GM23338 (cell line): ENCODE measurements around the gene CALY. TPM values are rescaled to one million over a fixed set of nuclear protein-coding genes. Genes with fewer than 3 reads are reported as not detected.

ENCODE experiments used
- ATAC-seq: fragments of 200-7000 bp; cut with Tn5 transposase; 3 replicates; pipeline ENCODE4 v1.9.1; 2020
- DNase-seq: peaks from one replicate; pipeline ENCODE4 v3.0.0-alpha.2; 2015; ENCODE audit warnings: low spot score
- H2AFZ ChIP-seq: fragments of 200-600 bp; sonication (generic); 2 replicates; pipeline ENCODE4 v1.8.0; 2016; ENCODE audit warnings: antibody characterized with exemption, mild to moderate bottlenecking, moderate library complexity
- H3F3A ChIP-seq: fragments of 200-600 bp; sonication (generic); replicated peaks from 2 replicates; pipeline ENCODE4 v1.8.0; 2017; ENCODE audit warnings: antibody characterized with exemption, mixed run types, low read depth
- H3K27ac ChIP-seq: fragments of 200-600 bp; sonication (generic); 2 replicates; pipeline ENCODE4 v1.6.1; 2016; ENCODE audit warnings: low read depth
- H3K27me3 ChIP-seq: fragments of 200-600 bp; sonication (generic); 2 replicates; pipeline ENCODE4 v1.8.0; 2016; ENCODE audit warnings: mild to moderate bottlenecking, mixed run types, moderate library complexity; ENCODE audit not compliant: insufficient read depth
- H3K36me3 ChIP-seq: fragments of 200-600 bp; sonication (generic); 2 replicates; pipeline ENCODE4 v1.8.0; 2016; ENCODE audit warnings: mild to moderate bottlenecking; ENCODE audit not compliant: insufficient read depth
- H3K4me1 ChIP-seq: fragments of 200-600 bp; sonication (generic); 2 replicates; pipeline ENCODE4 v1.8.0; 2016; ENCODE audit warnings: mild to moderate bottlenecking, moderate library complexity; ENCODE audit not compliant: insufficient read depth
- H3K4me2 ChIP-seq: fragments of 200-600 bp; sonication (generic); 2 replicates; pipeline ENCODE4 v1.7.1; 2017; ENCODE audit warnings: mixed run types
- H3K4me3 ChIP-seq: fragments of 200-600 bp; sonication (generic); 2 replicates; pipeline ENCODE4 v1.6.1; 2016; ENCODE audit warnings: mixed run types
- H3K79me2 ChIP-seq: fragments of 200-600 bp; sonication (generic); replicated peaks from 2 replicates; pipeline ENCODE4 v1.8.0; 2017; ENCODE audit warnings: mild to moderate bottlenecking; ENCODE audit not compliant: insufficient read depth
- H3K9me2 ChIP-seq: fragments of 200-600 bp; sonication (generic); 2 replicates; pipeline ENCODE4 v1.8.0; 2017; ENCODE audit not compliant: insufficient read depth
- H4K20me1 ChIP-seq: fragments of 200-600 bp; sonication (generic); replicated peaks from 2 replicates; pipeline ENCODE4 v1.8.0; 2017; ENCODE audit warnings: mild to moderate bottlenecking; ENCODE audit not compliant: insufficient read depth
- H3K27ac Mint-ChIP-seq: 2 replicates; pipeline ENCODE4 v1.8.0; 2020; ENCODE audit warnings: inconsistent platforms, mild to moderate bottlenecking, moderate library complexity, mixed read lengths
- H3K27me3 Mint-ChIP-seq: 3 replicates; pipeline ENCODE4 v1.8.0; 2022; ENCODE audit warnings: low read depth, mild to moderate bottlenecking, moderate library complexity, mixed read lengths, inconsistent platforms; ENCODE audit not compliant: insufficient read depth, poor library complexity
- H3K36me3 Mint-ChIP-seq: 3 replicates; pipeline ENCODE4 v1.8.0; 2021; ENCODE audit warnings: low read depth, mild to moderate bottlenecking, inconsistent platforms, moderate library complexity, mixed read lengths
- H3K4me1 Mint-ChIP-seq: 3 replicates; pipeline ENCODE4 v1.8.0; 2020; ENCODE audit warnings: mild to moderate bottlenecking, inconsistent platforms, mixed read lengths
- H3K4me3 Mint-ChIP-seq: 3 replicates; pipeline ENCODE4 v1.8.0; 2021; ENCODE audit warnings: moderate library complexity, mild to moderate bottlenecking, inconsistent platforms, mixed read lengths
- H3K9me3 Mint-ChIP-seq: 3 replicates; pipeline ENCODE4 v1.8.0; 2020; ENCODE audit warnings: moderate library complexity, mild to moderate bottlenecking, inconsistent platforms, mixed read lengths
- CREB1 ChIP-seq: fragments of 250-450 bp; sonication (Bioruptor Pico); IDR thresholded peaks from 2 replicates; pipeline ENCODE4 v1.5.0; 2020; ENCODE audit warnings: low read depth, mild to moderate bottlenecking, moderate library complexity
- EZH2 ChIP-seq: fragments of 200-600 bp; sonication (generic); IDR thresholded peaks from one replicate; pipeline ENCODE4 v1.8.0; 2017; ENCODE audit warnings: antibody characterized with exemption, mild to moderate bottlenecking, low read depth; ENCODE audit not compliant: unreplicated experiment
- JUNB ChIP-seq: IDR thresholded peaks from one replicate; pipeline ENCODE4 v1.6.1; 2016; ENCODE audit warnings: antibody characterized with exemption; ENCODE audit not compliant: unreplicated experiment
- POLR2AphosphoS5 ChIP-seq: IDR thresholded peaks from 2 replicates; pipeline ENCODE4 v1.6.1; 2016; ENCODE audit warnings: antibody characterized with exemption, low read depth
- STAT1 ChIP-seq: IDR thresholded peaks from one replicate; pipeline ENCODE4 v1.6.1; 2016; ENCODE audit warnings: antibody characterized with exemption; ENCODE audit not compliant: unreplicated experiment
- ZNF114 ChIP-seq: fragments of 250-450 bp; sonication (Bioruptor Pico); IDR thresholded peaks from 2 replicates; pipeline ENCODE4 v1.5.0; 2020; ENCODE audit warnings: mild to moderate bottlenecking, moderate library complexity
- polyA plus RNA-seq: library from polyadenylated mRNA; unstranded; fragments of >200 nt; fragmentation: Nextera tagmentation; extraction: Ambion mirVana; gene quantifications from 2 replicates; pipeline ENCODE4 v1.2.1, GENCODE V29; 2016
- total RNA-seq: library from RNA; depleted of rRNA; stranded (reverse); fragments of >200 nt; shearing (Covaris generic); gene quantifications from 2 replicates; pipeline ENCODE4 v1.2.3, GENCODE V29; 2014
- TF ChIP-seq, protein P1 (sequence below), 2 experiments: fragments of 200-600 bp in 1 of 2; sonication (generic) in 1 of 2; conservative IDR thresholded peaks; 2 replicates each; pipeline versions ENCODE4 v1.5.1 to v1.6.1; 2016 to 2017; ENCODE audit warnings: antibody characterized with exemption in 2 of 2, low read depth in 2 of 2, mild to moderate bottlenecking in 2 of 2, moderate library complexity in 1 of 2
- TF ChIP-seq, protein P2 (sequence below): IDR thresholded peaks from one replicate; pipeline ENCODE4 v1.6.1; 2018; ENCODE audit warnings: antibody characterized with exemption; ENCODE audit not compliant: unreplicated experiment

Gene CALY
- total and polyA plus RNA-seq, 2 experiments from 2014 or later = 1.0 to 8.0 TPM

DNA sequence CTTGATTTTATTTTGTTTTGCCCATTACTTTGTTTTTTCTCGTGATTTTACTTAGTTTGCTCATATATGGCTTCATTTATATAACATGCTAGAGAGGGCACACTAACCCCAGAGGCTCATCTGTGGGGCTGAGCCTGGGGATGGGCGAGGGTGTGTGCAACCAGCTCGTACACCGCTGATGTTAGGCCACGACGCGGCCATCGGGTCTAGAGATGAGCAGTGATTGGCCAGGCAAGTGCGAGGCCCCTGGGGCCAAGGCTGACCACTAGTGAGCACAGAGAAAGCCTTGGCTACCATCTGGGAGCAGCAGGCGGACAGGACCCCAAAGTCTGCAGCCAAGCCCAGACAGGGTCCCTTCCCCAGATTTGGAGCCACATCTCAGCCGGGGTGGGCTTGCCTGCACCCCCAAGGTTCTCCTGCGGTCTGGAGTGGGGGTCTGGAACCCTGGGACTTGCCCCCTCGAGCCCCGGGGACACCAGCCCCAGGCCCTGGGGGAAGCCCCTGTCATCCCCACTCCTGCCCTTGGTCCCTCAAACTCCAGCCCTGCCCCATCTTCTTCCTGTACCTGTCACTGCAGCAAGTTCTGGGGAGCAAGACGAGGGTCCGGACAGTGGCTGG, 17.4 kb upstream of the CALY start:
- 0 out of 2 replicates have a peak, but pooled peaks cover 3% of the 10 kb centered on the region for H3F3A ChIP-seq
- no peak overlapping the region for H2AFZ ChIP-seq
- H4K20me1 ChIP-seq = no peaks in the 10 kb centered on the region; the same call in 1 of the 2 replicates
- no peaks in the 10 kb centered on the region for H3K9me3 Mint-ChIP-seq
- H3K4me1 Mint-ChIP-seq = no peaks in the 10 kb centered on the region; the same call in 2 of the 3 replicates
- no peak for ATAC-seq
- TF ChIP-seq EZH2 = no peak
- TF ChIP-seq, protein P1, sequence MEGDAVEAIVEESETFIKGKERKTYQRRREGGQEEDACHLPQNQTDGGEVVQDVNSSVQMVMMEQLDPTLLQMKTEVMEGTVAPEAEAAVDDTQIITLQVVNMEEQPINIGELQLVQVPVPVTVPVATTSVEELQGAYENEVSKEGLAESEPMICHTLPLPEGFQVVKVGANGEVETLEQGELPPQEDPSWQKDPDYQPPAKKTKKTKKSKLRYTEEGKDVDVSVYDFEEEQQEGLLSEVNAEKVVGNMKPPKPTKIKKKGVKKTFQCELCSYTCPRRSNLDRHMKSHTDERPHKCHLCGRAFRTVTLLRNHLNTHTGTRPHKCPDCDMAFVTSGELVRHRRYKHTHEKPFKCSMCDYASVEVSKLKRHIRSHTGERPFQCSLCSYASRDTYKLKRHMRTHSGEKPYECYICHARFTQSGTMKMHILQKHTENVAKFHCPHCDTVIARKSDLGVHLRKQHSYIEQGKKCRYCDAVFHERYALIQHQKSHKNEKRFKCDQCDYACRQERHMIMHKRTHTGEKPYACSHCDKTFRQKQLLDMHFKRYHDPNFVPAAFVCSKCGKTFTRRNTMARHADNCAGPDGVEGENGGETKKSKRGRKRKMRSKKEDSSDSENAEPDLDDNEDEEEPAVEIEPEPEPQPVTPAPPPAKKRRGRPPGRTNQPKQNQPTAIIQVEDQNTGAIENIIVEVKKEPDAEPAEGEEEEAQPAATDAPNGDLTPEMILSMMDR (conservative IDR thresholded peaks at IDR 0.05; ENCODE audit: low read depth in 2 of 2) = no peak
- TF ChIP-seq CREB1 = no peak
- no peak for TF ChIP-seq POLR2AphosphoS5
- TF ChIP-seq STAT1 = no peak
- H3K36me3 ChIP-seq = no peaks in the 10 kb centered on the region
- H3K4me3 Mint-ChIP-seq = no peak overlapping the region; the same call in 2 of the 3 replicates
- no peak overlapping the region for H3K27ac Mint-ChIP-seq
- H3K4me3 ChIP-seq = no peak overlapping the region
- no peaks in the 10 kb centered on the region for H3K36me3 Mint-ChIP-seq
- no peaks in the 10 kb centered on the region for H3K27me3 ChIP-seq
- H3K79me2 ChIP-seq = 0 out of 2 replicates have a peak, but pooled peaks cover 4% of the 10 kb centered on the region
- DNase-seq = no peak
- H3K4me1 ChIP-seq = no peaks in the 10 kb centered on the region
- no peaks in the 10 kb centered on the region for H3K9me2 ChIP-seq
- peaks cover 20% of the 10 kb centered on the region for H3K27me3 Mint-ChIP-seq
- H3K4me2 ChIP-seq = no peak overlapping the region
- no peak overlapping the region for H3K27ac ChIP-seq

DNA sequence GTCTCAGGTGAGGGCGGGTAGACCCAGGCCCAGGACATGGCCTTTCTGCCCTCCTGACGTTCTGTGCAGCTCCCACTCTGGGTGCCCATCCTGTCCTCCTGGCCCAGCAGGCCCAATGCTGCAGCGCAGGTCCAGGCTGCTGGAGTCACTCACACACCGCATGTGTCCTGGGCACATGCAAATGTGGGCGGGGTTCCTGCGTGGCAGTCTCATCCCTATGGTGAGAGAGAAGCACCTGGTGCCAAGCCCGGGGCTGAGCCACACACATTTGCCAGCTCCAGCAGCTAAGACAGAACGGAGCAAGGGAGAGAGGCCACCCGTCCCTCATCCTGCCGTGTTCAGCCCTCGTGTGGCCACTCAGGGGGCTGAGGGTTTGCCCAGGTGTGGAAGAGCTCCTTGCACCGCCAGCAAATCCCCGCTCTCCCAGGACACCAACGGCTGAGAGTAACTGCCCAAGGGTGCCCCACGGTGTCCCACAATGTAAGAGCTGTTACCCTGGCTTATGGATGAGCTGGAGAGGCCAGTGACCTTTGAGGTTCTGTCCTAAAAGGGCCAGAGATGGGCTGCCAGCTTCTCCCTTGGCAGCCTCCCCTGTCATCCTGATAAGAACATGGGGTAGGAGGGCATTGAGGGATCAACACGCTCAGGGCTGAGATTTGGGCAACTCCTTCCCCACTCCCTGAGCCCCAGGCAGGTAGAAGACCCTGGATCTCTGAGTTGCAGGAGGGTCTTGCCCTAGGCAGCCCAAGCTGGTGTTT, 16.7 kb upstream of the CALY start:
- Mint-ChIP-seq H3K4me1 (no peaks in the 10 kb centered on the region; the same call in 2 of the 3 replicates), H3K4me3 (no peak overlapping the region), H3K9me3 (no peaks in the 10 kb centered on the region), H3K36me3 (no peaks in the 10 kb centered on the region), H3K27ac (no peak overlapping the region), H3K27me3 (peaks cover 20% of the 10 kb centered on the region)
- no peak overlapping the region for H3K4me2 ChIP-seq
- no peak for ATAC-seq
- no peak for DNase-seq
- H3K4me3 ChIP-seq = no peak overlapping the region
- no peaks in the 10 kb centered on the region for H3K9me2 ChIP-seq
- 0 out of 2 replicates have a peak, but pooled peaks cover 3% of the 10 kb centered on the region for H3F3A ChIP-seq
- H3K36me3 ChIP-seq = no peaks in the 10 kb centered on the region
- H2AFZ ChIP-seq = no peak overlapping the region
- no peak overlapping the region for H3K27ac ChIP-seq
- H3K27me3 ChIP-seq = no peaks in the 10 kb centered on the region
- H3K79me2 ChIP-seq = 0 out of 2 replicates have a peak, but pooled peaks cover 4% of the 10 kb centered on the region
- H3K4me1 ChIP-seq = no peaks in the 10 kb centered on the region
- no peaks in the 10 kb centered on the region; the same call in 1 of the 2 replicates for H4K20me1 ChIP-seq
- TF ChIP-seq, protein P2, sequence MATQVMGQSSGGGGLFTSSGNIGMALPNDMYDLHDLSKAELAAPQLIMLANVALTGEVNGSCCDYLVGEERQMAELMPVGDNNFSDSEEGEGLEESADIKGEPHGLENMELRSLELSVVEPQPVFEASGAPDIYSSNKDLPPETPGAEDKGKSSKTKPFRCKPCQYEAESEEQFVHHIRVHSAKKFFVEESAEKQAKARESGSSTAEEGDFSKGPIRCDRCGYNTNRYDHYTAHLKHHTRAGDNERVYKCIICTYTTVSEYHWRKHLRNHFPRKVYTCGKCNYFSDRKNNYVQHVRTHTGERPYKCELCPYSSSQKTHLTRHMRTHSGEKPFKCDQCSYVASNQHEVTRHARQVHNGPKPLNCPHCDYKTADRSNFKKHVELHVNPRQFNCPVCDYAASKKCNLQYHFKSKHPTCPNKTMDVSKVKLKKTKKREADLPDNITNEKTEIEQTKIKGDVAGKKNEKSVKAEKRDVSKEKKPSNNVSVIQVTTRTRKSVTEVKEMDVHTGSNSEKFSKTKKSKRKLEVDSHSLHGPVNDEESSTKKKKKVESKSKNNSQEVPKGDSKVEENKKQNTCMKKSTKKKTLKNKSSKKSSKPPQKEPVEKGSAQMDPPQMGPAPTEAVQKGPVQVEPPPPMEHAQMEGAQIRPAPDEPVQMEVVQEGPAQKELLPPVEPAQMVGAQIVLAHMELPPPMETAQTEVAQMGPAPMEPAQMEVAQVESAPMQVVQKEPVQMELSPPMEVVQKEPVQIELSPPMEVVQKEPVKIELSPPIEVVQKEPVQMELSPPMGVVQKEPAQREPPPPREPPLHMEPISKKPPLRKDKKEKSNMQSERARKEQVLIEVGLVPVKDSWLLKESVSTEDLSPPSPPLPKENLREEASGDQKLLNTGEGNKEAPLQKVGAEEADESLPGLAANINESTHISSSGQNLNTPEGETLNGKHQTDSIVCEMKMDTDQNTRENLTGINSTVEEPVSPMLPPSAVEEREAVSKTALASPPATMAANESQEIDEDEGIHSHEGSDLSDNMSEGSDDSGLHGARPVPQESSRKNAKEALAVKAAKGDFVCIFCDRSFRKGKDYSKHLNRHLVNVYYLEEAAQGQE = no peak
- TF ChIP-seq ZNF114 (CRISPR knock-in tag) = no peak
- TF ChIP-seq, protein P1 (conservative IDR thresholded peaks at IDR 0.05; ENCODE audit: low read depth in 2 of 2) = no peak
- TF ChIP-seq JUNB = no peak
- no peak for TF ChIP-seq EZH2
- no peak; the same call in 1 of the 2 replicates for TF ChIP-seq POLR2AphosphoS5
